ENCODE measurements around the gene PEX19.

DNA sequence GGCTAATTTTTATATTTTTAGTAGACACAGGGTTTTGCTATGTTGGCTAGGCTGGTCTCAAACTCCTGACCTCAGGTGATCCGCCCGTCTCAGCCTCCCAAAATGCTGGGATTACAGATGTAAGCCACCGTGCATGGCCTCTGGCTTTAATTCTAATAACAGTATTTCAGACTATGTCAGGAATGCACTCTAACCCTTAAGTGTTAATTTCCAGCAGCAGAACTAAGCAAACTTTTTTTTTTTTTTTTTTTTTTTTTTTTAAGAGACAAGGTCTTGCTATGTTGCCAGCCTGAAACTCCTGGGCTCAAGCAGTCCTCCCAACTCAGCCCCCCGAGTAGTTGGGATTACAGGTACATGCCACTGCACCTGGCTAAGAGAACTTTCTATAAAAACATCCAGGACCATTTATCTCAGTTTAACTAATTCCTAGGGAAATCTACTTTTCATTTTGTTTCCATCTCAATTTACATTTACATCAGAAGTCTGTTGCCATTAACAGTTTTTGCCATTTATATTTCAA lies 29.1 kb downstream of the PEX19 start:
- TF ChIP-seq EP300 (IDR thresholded peaks at IDR 0.05) (no peak), CHD4 (IDR thresholded peaks at IDR 0.05; ENCODE audit: borderline replicate concordance) (no peak)
- TF ChIP-seq, protein P1, sequence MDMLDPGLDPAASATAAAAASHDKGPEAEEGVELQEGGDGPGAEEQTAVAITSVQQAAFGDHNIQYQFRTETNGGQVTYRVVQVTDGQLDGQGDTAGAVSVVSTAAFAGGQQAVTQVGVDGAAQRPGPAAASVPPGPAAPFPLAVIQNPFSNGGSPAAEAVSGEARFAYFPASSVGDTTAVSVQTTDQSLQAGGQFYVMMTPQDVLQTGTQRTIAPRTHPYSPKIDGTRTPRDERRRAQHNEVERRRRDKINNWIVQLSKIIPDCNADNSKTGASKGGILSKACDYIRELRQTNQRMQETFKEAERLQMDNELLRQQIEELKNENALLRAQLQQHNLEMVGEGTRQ (IDR thresholded peaks at IDR 0.05) = no peak
- TF ChIP-seq, protein P2, sequence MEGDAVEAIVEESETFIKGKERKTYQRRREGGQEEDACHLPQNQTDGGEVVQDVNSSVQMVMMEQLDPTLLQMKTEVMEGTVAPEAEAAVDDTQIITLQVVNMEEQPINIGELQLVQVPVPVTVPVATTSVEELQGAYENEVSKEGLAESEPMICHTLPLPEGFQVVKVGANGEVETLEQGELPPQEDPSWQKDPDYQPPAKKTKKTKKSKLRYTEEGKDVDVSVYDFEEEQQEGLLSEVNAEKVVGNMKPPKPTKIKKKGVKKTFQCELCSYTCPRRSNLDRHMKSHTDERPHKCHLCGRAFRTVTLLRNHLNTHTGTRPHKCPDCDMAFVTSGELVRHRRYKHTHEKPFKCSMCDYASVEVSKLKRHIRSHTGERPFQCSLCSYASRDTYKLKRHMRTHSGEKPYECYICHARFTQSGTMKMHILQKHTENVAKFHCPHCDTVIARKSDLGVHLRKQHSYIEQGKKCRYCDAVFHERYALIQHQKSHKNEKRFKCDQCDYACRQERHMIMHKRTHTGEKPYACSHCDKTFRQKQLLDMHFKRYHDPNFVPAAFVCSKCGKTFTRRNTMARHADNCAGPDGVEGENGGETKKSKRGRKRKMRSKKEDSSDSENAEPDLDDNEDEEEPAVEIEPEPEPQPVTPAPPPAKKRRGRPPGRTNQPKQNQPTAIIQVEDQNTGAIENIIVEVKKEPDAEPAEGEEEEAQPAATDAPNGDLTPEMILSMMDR (IDR thresholded peaks at IDR 0.05) = no peak
- TF ChIP-seq, protein P3, sequence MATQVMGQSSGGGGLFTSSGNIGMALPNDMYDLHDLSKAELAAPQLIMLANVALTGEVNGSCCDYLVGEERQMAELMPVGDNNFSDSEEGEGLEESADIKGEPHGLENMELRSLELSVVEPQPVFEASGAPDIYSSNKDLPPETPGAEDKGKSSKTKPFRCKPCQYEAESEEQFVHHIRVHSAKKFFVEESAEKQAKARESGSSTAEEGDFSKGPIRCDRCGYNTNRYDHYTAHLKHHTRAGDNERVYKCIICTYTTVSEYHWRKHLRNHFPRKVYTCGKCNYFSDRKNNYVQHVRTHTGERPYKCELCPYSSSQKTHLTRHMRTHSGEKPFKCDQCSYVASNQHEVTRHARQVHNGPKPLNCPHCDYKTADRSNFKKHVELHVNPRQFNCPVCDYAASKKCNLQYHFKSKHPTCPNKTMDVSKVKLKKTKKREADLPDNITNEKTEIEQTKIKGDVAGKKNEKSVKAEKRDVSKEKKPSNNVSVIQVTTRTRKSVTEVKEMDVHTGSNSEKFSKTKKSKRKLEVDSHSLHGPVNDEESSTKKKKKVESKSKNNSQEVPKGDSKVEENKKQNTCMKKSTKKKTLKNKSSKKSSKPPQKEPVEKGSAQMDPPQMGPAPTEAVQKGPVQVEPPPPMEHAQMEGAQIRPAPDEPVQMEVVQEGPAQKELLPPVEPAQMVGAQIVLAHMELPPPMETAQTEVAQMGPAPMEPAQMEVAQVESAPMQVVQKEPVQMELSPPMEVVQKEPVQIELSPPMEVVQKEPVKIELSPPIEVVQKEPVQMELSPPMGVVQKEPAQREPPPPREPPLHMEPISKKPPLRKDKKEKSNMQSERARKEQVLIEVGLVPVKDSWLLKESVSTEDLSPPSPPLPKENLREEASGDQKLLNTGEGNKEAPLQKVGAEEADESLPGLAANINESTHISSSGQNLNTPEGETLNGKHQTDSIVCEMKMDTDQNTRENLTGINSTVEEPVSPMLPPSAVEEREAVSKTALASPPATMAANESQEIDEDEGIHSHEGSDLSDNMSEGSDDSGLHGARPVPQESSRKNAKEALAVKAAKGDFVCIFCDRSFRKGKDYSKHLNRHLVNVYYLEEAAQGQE (IDR thresholded peaks at IDR 0.05) = no peak
